ENCODE measurements around the gene USP7.
"Not testable (repeated sequence)": the region's sequence is repeated elsewhere in the genome, so short reads cannot be mapped to it uniquely, and the experiment has no call there.

USP7 gene

GRCh38 chr16:8920645-8921346, 42.9 kb downstream of the USP7 start:
- no peak for DNase-seq

- DNase-seq, result no peak
Observed at GRCh38 chr16:8919934-8920462, 43.7 kb downstream of the USP7 start.

- no peak for DNase-seq
Observed at GRCh38 chr16:8919089-8919933, 44.4 kb downstream of the USP7 start.

GRCh38 chr16:8917336-8917735, 46.4 kb downstream of the USP7 start:
- not testable (repeated sequence) for DNase-seq

- DNase-seq, result no peak
Observed at GRCh38 chr16:8916541-8917225, 47.0 kb downstream of the USP7 start.

GRCh38 chr16:8915722-8916301, 47.9 kb downstream of the USP7 start:
- no peak for DNase-seq

GRCh38 chr16:8914098-8914497, 49.6 kb downstream of the USP7 start:
- DNase-seq, result no peak

GRCh38 chr16:8912793-8913192, 50.9 kb downstream of the USP7 start:
- DNase-seq, result no peak

- DNase-seq, result no peak
Observed at GRCh38 chr16:8910811-8911210, 52.9 kb downstream of the USP7 start.

- no peak for DNase-seq
Observed at GRCh38 chr16:8908810-8909468, 54.8 kb downstream of the USP7 start.

GRCh38 chr16:8907096-8907495, 56.6 kb downstream of the USP7 start:
- DNase-seq, result no peak

GRCh38 chr16:8905795-8906591, 57.7 kb downstream of the USP7 start:
- DNase-seq, result no peak

- no peak for DNase-seq
Observed at GRCh38 chr16:8905168-8905762, 58.4 kb downstream of the USP7 start.

GRCh38 chr16:8904018-8904430, 59.7 kb downstream of the USP7 start:
- DNase-seq, result no peak

GRCh38 chr16:8903004-8903403, 60.7 kb downstream of the USP7 start:
- no peak for DNase-seq

- no peak for DNase-seq
Observed at GRCh38 chr16:8901320-8901861, 62.3 kb downstream of the USP7 start.

GRCh38 chr16:8900343-8900742, 63.4 kb downstream of the USP7 start:
- no peak for DNase-seq

- DNase-seq, result no peak
Observed at GRCh38 chr16:8899709-8900317, 63.9 kb downstream of the USP7 start.

GRCh38 chr16:8898660-8899318, 64.9 kb downstream of the USP7 start:
- DNase-seq, result no peak
